GDM1 (cell line): Measurements from ENCODE around the gene ALKBH5.
"Not testable (repeated sequence)": the region's sequence is repeated elsewhere in the genome, so short reads cannot be mapped to it uniquely, and the experiment has no call there.

ENCODE experiments used
- DNase-seq: peaks from one replicate; lab custom pipeline; 2025; lab: John Stamatoyannopoulos, UW

The ALKBH5 gene

GRCh38 chr17:18185832-18186626 is 2.4 kb downstream of the ALKBH5 start:
- DNase-seq, result no peak

DNA sequence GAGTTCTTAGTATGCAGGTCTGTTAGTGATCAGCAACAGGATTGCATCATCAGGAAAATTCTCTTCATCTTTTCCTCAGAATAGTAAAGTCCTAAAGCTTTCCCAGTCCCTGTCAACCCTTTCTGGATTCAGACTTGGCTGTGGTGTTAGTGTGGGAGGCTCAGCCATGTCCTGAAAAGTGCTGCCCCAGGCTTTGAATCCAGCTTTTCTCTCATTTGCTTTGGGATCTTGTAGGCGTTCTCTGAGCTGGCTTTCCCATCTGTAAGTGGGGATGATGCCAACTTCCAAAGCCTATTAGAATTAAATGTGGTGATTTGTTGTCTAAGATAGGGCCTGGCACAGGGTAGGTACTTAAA is 3.0 kb downstream of the ALKBH5 start:
- DNase-seq, result no peak

DNA sequence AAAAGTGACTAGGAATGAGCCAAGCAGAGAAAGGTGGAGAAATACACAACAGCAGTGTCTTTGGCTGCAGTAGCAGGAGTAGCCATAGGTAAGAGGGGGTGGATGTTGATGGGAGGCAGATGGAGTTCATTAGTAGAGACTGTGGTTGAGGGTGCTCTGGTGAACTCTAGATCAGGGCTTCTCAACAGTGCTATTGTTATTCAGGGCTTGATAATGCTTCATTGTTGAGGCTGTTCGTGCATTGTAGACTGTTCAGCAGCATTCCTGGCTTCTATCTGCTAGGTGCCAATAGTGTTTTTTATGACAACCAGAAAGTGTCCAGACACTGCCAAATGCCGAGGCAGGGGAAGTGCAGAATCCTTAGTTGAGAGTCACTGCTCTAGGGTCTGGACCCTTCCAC is 3.6 kb downstream of the ALKBH5 start:
- no peak for DNase-seq

GRCh38 chr17:18187821-18188761 is 4.5 kb downstream of the ALKBH5 start:
- DNase-seq, result no peak

DNA sequence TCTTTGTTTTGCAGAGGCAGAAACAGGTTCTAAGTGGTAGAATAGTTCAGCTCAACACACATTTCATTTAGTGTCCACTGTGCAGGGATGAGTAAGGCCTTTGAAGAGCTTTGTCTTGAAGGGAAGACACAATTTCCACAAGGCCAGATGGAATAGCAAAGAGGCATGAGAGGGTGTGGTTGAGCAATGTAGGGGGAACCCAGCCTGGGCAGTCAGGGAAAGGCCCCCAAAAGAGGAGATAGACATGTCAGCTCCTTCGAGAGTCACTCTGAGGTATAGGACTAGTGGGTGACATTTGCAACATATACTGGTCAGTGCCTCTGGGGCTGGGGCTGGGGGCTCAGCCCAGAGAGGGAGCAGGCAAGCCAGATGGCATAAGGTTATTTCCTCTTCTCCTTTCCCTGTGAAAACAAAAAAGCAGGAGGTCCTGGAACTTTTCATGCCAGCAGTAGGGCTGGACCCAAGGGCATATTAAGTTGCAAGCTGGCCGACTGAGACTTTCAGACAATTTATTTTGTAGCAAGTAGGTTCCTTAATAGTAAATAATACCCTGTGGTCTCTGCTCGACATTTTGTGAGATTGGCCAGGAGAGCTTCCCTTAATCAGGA is 7.1 kb downstream of the ALKBH5 start:
- DNase-seq, result no peak

- no peak for DNase-seq
Measured at GRCh38 chr17:18191236-18191667, 7.6 kb downstream of the ALKBH5 start.

DNA sequence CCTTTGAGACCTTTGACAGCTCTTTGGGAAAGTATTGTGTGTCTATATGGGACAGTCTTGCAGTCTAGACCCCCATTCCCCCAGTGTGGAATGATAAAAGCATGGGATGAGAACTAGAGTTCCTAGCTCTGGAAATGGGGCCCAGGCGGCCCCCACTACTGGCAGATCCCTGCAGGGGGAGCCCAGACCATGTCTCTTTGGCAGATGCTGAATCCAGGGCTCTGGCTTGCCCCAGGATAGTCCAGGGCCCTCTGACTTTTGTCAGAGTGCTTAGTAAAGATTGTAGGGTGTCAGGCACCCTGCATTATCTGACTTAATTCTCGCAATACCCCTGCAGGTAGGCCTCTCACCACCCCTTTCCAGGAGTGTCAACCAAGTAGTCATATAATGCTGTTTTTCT is 8.3 kb downstream of the ALKBH5 start:
- no peak for DNase-seq

GRCh38 chr17:18194394-18194793 is 10.8 kb downstream of the ALKBH5 start:
- no peak for DNase-seq

DNA sequence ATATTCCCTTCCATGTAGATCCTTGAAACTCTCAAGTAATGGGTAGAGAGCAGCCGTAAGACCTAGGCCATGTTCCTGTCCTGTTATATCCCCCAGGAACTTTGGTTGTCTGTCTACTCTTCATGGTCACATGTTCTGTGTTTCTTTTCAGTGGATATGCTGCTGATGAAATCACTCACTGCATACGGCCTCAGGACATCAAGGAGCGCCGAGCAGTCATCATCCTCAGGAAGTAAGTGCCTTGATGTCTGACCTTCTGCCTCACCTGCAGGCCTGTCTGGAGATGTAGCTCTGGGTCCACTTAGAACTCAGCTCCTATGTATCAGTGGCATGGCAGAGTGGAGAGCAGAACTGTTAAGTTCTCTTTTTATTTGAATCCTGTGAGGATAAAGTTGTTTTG is 11.2 kb downstream of the ALKBH5 start:
- no peak for DNase-seq

GRCh38 chr17:18195246-18195645 is 11.6 kb downstream of the ALKBH5 start:
- no peak for DNase-seq

DNA sequence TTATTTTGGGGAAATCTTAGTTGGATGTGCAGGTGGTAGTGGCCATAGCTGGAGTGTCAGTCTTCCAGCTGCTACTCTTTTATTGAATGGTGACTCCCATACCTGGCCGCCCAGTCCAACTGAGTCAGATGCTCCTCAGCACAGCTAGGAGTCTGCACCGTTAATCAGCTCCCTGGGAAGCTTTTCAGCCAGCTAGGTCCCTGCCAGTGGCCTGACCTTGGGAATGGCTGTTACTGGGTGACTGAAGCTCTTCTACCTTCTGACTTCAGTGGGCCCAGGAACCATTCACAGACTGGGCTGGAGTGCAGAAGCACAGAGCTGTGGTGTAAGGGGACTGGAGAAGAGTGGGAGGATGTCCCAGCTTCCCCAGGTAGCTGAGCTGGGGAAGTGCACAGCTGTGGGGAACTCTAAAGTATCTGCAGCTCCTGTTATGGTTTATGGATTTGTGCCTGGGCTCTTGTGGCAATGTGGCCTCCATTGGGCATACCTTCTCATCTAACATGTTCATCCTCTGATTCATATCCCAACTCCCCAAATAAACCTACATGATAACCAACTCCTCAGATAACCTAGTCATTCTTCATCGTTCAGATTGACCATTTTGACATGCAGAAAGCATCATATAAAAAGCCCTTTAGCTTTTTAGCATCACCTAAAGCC is 14.0 kb downstream of the ALKBH5 start:
- no peak for DNase-seq

- no peak for DNase-seq
Measured at GRCh38 chr17:18198530-18198929, 14.9 kb downstream of the ALKBH5 start.

- no peak for DNase-seq
Measured at GRCh38 chr17:18201108-18201507, 17.5 kb downstream of the ALKBH5 start.

DNA sequence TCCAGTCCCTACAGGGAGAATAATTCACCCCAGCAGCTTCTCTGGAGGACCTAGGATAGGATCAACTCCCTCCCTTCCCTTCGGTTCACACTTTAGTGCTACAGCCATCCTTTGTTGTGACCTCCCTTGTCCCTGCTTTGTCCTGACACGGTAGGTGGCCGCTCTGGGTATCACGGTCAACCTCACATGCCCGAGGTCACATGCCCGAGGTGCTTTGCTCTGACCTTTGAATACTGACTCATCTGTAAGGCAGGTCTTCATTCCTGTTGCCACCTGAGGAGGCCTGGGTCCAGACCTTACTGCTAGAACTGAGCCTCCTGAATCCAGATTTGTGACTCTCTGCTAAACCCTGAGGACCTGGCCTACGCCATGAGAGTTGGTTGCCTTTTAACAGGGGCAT is 19.7 kb downstream of the ALKBH5 start:
- DNase-seq, result no peak

DNA sequence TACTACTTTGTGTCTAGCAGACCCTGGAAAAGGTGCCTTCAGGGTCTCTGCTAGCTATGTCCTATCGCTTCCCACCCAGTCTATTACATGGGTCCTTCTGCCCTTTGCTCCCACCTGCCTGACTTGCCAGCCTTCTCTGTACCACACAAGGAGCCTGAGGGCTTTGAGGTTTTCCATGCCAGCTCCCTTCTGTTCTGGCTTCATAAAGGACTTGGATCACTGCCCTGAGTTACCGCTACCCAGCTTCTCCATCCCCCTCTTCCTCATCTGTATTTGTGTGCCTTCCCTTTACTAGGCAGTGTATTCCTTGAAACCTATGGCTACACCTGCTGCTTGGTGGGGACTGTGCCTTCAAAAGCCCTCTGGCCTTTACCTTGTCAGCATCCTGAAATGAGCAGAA is 22.2 kb downstream of the ALKBH5 start:
- DNase-seq, result no peak

DNA sequence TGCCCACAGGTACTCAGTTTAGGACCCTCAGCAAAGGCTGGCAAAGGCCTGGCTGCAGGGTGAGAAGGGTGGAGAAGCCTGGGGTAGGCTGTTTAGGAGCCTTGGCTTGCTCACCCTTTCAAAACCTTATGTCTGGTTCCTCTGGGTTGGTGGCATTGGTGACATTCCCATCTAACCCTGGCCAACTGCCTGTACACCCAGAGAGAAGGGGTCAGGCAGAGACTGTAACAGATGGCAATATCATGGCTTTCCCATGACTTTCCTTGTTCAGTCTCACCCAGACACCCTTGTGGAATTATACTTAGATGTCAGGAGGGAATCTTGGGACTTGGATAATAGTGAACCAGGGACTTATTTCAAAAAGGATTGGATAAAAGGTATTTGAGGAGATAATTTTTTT is 23.3 kb downstream of the ALKBH5 start:
- no peak for DNase-seq

- no peak for DNase-seq
Measured at GRCh38 chr17:18208092-18208491, 24.5 kb downstream of the ALKBH5 start.

GRCh38 chr17:18213666-18214270 is 30.1 kb downstream of the ALKBH5 start:
- DNase-seq, result no peak

DNA sequence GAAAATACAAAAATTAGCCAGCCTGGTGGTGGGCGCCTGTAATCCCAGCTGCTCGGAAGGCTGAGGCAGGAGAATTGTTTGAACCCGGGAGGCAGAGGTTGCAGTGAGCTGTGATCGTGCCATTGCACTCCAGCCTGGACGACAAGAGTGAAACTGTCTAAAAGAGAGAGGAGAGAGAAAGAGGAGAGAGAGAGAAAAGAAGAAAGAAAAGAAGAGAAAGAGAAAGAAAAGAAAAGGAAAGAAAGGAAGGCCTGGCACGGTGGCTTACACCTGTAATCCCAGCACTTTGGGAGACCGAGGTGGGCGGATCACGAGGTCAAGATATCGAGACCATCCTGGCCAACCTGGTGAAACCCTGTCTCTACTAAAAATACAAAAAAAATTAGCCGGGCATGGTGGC is 33.3 kb downstream of the ALKBH5 start:
- not testable (repeated sequence) for DNase-seq

- DNase-seq, result peak; percentile 28
Measured at GRCh38 chr17:18217412-18218015, 33.9 kb downstream of the ALKBH5 start.

DNA sequence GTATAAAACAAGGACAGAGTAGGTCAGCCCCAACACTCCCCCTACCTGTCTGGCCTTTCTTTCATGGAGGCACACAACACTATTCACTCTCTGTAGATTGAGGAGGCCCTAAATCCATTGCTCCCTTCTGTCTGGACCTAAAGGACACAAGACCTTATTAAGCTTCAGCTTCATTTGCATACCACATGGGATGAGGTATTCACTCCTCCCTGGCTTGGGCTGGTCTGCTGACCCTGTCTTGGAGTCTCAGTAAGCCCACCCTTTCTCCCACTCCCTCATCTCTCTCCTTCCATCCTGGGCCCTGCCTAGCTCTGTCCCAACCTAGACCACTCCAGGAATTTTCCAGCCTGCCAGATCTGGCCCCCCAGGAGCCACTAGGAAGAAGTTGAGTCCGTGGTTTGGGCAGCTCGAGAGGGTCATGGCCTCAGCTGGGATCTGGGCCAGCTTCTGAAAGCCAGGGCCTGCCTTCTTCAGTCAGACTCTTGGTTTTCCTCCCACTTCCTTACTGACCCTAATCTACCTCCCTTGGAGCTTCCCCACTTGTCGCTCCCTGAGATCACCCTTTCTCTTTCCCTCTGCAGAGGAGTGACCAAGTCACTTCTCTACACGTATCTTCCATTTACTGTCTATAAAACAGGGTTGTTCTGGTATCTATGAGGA is 35.3 kb downstream of the ALKBH5 start:
- no peak for DNase-seq
